Esophagus squamous epithelium (tissue), 4 donors: Measurements from ENCODE around the gene CCL25.

Experiments
- POLR2A ChIP-seq, 4 donors: fragments of 450-650 bp; IDR thresholded peaks; one replicate each; pipeline ENCODE4 v1.6.1; 2017; ENCODE audit warnings: antibody characterized with exemption in 4 of 4, mild to moderate bottlenecking in 4 of 4, moderate library complexity in 3 of 4
- TF ChIP-seq, protein P1 (sequence below), 6 experiments: fragments of 450-650 bp in 4 of 6; fragments of 200-600 bp in 2 of 6; sonication (generic) in 2 of 6; IDR thresholded peaks; one replicate each; pipeline ENCODE4 v1.5.1; 2016 to 2019; ENCODE audit warnings: antibody characterized with exemption in 6 of 6, mild to moderate bottlenecking in 4 of 6, moderate library complexity in 4 of 6

DNA sequence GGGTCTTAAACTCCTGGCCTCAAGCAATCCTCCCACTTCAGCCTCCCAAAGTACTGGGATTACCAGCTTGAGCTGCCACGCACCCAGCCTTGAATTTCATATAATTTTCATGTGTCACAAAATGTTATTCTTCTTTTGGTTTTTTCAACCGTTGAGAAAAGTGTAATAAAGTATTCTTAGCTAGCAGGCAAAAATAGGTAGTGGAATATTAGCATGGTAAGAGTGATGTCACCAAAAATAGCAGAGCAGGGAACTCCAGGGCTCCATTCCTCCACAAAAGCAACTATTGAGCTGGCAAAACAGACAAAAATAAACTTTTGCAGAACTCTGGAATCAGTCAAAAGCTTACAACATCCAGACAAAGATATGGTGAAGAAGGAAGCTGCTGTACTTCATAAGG lies 52.9 kb downstream of the CCL25 start:
- TF ChIP-seq POLR2A (IDR thresholded peaks at IDR 0.05) = no peak
- TF ChIP-seq, protein P1, sequence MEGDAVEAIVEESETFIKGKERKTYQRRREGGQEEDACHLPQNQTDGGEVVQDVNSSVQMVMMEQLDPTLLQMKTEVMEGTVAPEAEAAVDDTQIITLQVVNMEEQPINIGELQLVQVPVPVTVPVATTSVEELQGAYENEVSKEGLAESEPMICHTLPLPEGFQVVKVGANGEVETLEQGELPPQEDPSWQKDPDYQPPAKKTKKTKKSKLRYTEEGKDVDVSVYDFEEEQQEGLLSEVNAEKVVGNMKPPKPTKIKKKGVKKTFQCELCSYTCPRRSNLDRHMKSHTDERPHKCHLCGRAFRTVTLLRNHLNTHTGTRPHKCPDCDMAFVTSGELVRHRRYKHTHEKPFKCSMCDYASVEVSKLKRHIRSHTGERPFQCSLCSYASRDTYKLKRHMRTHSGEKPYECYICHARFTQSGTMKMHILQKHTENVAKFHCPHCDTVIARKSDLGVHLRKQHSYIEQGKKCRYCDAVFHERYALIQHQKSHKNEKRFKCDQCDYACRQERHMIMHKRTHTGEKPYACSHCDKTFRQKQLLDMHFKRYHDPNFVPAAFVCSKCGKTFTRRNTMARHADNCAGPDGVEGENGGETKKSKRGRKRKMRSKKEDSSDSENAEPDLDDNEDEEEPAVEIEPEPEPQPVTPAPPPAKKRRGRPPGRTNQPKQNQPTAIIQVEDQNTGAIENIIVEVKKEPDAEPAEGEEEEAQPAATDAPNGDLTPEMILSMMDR (IDR thresholded peaks at IDR 0.05) = no peak
